Karpas-422 (cell line): ENCODE measurements around the gene SHB. TPM values are rescaled to one million over a fixed set of nuclear protein-coding genes. Genes with fewer than 3 reads are reported as not detected.

Source experiments
- DNase-seq: peaks from one replicate; pipeline ENCODE4 v3.0.0-alpha.2; 2015
- H2AFZ ChIP-seq: fragments of 200-600 bp; sonication (generic); 2 replicates; pipeline ENCODE4 v1.6.1; 2014; ENCODE audit warnings: antibody characterized with exemption, low read length, mixed read lengths
- H3K27ac ChIP-seq: fragments of 200-600 bp; sonication (generic); 2 replicates; pipeline ENCODE4 v1.5.1; 2014; ENCODE audit warnings: mild to moderate bottlenecking, low read length, moderate library complexity
- H3K27me3 ChIP-seq: fragments of 200-600 bp; sonication (generic); 2 replicates; pipeline ENCODE4 v1.6.1; 2014; ENCODE audit warnings: low read length, mixed read lengths
- H3K36me3 ChIP-seq: fragments of 200-600 bp; sonication (generic); 2 replicates; pipeline ENCODE4 v1.6.1; 2014; ENCODE audit warnings: low read length, mixed read lengths; ENCODE audit not compliant: insufficient read depth
- H3K4me1 ChIP-seq: fragments of 200-600 bp; sonication (generic); 2 replicates; pipeline ENCODE4 v1.6.1; 2014; ENCODE audit warnings: mild to moderate bottlenecking, low read length, mixed read lengths
- H3K4me2 ChIP-seq: fragments of 200-600 bp; sonication (generic); 2 replicates; pipeline ENCODE4 v1.6.1; 2014; ENCODE audit warnings: low read length, low read depth, mild to moderate bottlenecking; ENCODE audit not compliant: poor library complexity, severe bottlenecking
- H3K4me3 ChIP-seq: fragments of 200-600 bp; sonication (generic); 2 replicates; pipeline ENCODE4 v1.5.1; 2014; ENCODE audit warnings: mild to moderate bottlenecking, antibody characterized with exemption, low read length, mixed read lengths
- H3K79me2 ChIP-seq: fragments of 200-600 bp; sonication (generic); 2 replicates; pipeline ENCODE4 v1.6.1; 2014; ENCODE audit warnings: mild to moderate bottlenecking, low read length, mixed read lengths
- H3K9ac ChIP-seq: fragments of 200-600 bp; sonication (generic); 2 replicates; pipeline ENCODE4 v1.6.0; 2014; ENCODE audit warnings: low read length
- H3K9me2 ChIP-seq: fragments of 200-600 bp; sonication (generic), shearing (Covaris generic); replicated peaks from 2 replicates; pipeline ENCODE4 v1.6.0; 2014; ENCODE audit warnings: mild to moderate bottlenecking, low read length, moderate library complexity; ENCODE audit not compliant: insufficient read depth
- H3K9me3 ChIP-seq: fragments of 300-700, 200-600 bp; sonication (generic); 2 replicates; pipeline ENCODE4 v1.6.1; 2014; ENCODE audit warnings: low read length, mixed read lengths
- H4K20me1 ChIP-seq: fragments of 200-600 bp; sonication (generic); 2 replicates; pipeline ENCODE4 v1.6.1; 2014; ENCODE audit warnings: mild to moderate bottlenecking, antibody characterized with exemption, low read length, low read depth; ENCODE audit not compliant: insufficient read depth
- total RNA-seq: library from RNA; depleted of rRNA; stranded (reverse); fragments of >200 nt; shearing (Covaris generic); gene quantifications from 2 replicates; pipeline ENCODE4 v1.2.3, GENCODE V29; 2014; ENCODE audit warnings: low replicate concordance

The SHB gene
- total RNA-seq, 1 experiment from 2014 or later = 27.1 TPM

- no peaks in the 10 kb centered on the region for H3K9me3 ChIP-seq
- H3K9me2 ChIP-seq = no peaks in the 10 kb centered on the region
- H3K27ac ChIP-seq = no peak overlapping the region
- peaks cover 6% of the 10 kb centered on the region for H3K4me1 ChIP-seq
- no peaks in the 10 kb centered on the region for H3K27me3 ChIP-seq
- no peak overlapping the region for H2AFZ ChIP-seq
- H3K4me3 ChIP-seq = no peak overlapping the region
- no peak overlapping the region for H3K4me2 ChIP-seq
- no peaks in the 10 kb centered on the region for H3K79me2 ChIP-seq
- no peak overlapping the region for H3K9ac ChIP-seq
- H4K20me1 ChIP-seq = 0 out of 2 replicates have a peak, but pooled peaks cover 4% of the 10 kb centered on the region
- DNase-seq = no peak
- no peaks in the 10 kb centered on the region for H3K36me3 ChIP-seq
Measured at GRCh38 chr9:37919246-37919955, 149.6 kb downstream of the SHB start.

GRCh38 chr9:37918665-37919170, 150.3 kb downstream of the SHB start:
- H3K9me2 ChIP-seq = no peaks in the 10 kb centered on the region
- H2AFZ ChIP-seq = no peak overlapping the region
- H3K4me3 ChIP-seq = no peak overlapping the region
- H3K9me3 ChIP-seq = no peaks in the 10 kb centered on the region
- H3K36me3 ChIP-seq = no peaks in the 10 kb centered on the region
- H4K20me1 ChIP-seq = 0 out of 2 replicates have a peak, but pooled peaks cover 4% of the 10 kb centered on the region
- no peak overlapping the region for H3K4me2 ChIP-seq
- no peak overlapping the region for H3K27ac ChIP-seq
- H3K9ac ChIP-seq = no peak overlapping the region
- H3K79me2 ChIP-seq = no peaks in the 10 kb centered on the region
- H3K27me3 ChIP-seq = no peaks in the 10 kb centered on the region
- no peak for DNase-seq
- peaks cover 13% of the 10 kb centered on the region for H3K4me1 ChIP-seq

- Histone ChIP-seq H3K9ac (no peak overlapping the region), H3K4me1 (peaks cover 18% of the 10 kb centered on the region), H2AFZ (no peak overlapping the region), H3K4me2 (no peak overlapping the region), H3K27ac (no peak overlapping the region), H3K27me3 (no peaks in the 10 kb centered on the region), H3K9me2 (no peaks in the 10 kb centered on the region), H3K9me3 (no peaks in the 10 kb centered on the region), H3K36me3 (no peaks in the 10 kb centered on the region), H3K4me3 (no peak overlapping the region), H4K20me1 (0 out of 2 replicates have a peak, but pooled peaks cover 4% of the 10 kb centered on the region), H3K79me2 (no peaks in the 10 kb centered on the region)
- no peak for DNase-seq
Measured at GRCh38 chr9:37917801-37918664, 151.0 kb downstream of the SHB start.

- H3K36me3 ChIP-seq = no peaks in the 10 kb centered on the region
- DNase-seq = no peak
Measured at GRCh38 chr9:37917313-37917731, 151.7 kb downstream of the SHB start.

GRCh38 chr9:37916471-37917312, 152.3 kb downstream of the SHB start:
- no peak for DNase-seq
- H3K9ac ChIP-seq = no peak overlapping the region

More at GRCh38 chr9:37917313-37917731, 151.7 kb downstream of the SHB start:
- Histone ChIP-seq H3K4me1 (peaks cover 22% of the 10 kb centered on the region), H4K20me1 (0 out of 2 replicates have a peak, but pooled peaks cover 4% of the 10 kb centered on the region), H3K27ac (no peak overlapping the region), H3K9me3 (no peaks in the 10 kb centered on the region), H3K9ac (no peak overlapping the region), H2AFZ (no peak overlapping the region), H3K79me2 (no peaks in the 10 kb centered on the region), H3K9me2 (no peaks in the 10 kb centered on the region), H3K4me2 (no peak overlapping the region), H3K27me3 (no peaks in the 10 kb centered on the region), H3K4me3 (no peak overlapping the region)

GRCh38 chr9:37915911-37916470, 153.0 kb downstream of the SHB start:
- Histone ChIP-seq H3K4me2 (no peak overlapping the region), H3K79me2 (no peaks in the 10 kb centered on the region), H3K27me3 (no peaks in the 10 kb centered on the region), H3K9me3 (no peaks in the 10 kb centered on the region), H4K20me1 (0 out of 2 replicates have a peak, but pooled peaks cover 4% of the 10 kb centered on the region), H3K4me1 (peaks cover 35% of the 10 kb centered on the region), H3K9ac (no peak overlapping the region), H3K9me2 (no peaks in the 10 kb centered on the region), H3K27ac (no peak overlapping the region), H3K4me3 (no peak overlapping the region), H3K36me3 (no peaks in the 10 kb centered on the region), H2AFZ (no peak overlapping the region)
- no peak for DNase-seq

More at GRCh38 chr9:37916471-37917312, 152.3 kb downstream of the SHB start:
- Histone ChIP-seq H3K27me3 (no peaks in the 10 kb centered on the region), H3K4me3 (no peak overlapping the region), H4K20me1 (0 out of 2 replicates have a peak, but pooled peaks cover 4% of the 10 kb centered on the region), H3K9me2 (no peaks in the 10 kb centered on the region), H3K4me1 (peaks cover 28% of the 10 kb centered on the region), H2AFZ (no peak overlapping the region), H3K4me2 (no peak overlapping the region), H3K9me3 (no peaks in the 10 kb centered on the region), H3K27ac (no peak overlapping the region), H3K79me2 (no peaks in the 10 kb centered on the region), H3K36me3 (no peaks in the 10 kb centered on the region)

GRCh38 chr9:37914701-37915358, 154.2 kb downstream of the SHB start:
- Histone ChIP-seq H3K4me1 (peaks cover 35% of the 10 kb centered on the region), H3K27ac (no peak overlapping the region), H3K9me3 (no peaks in the 10 kb centered on the region), H4K20me1 (0 out of 2 replicates have a peak, but pooled peaks cover under 1% of the 10 kb centered on the region), H3K36me3 (no peaks in the 10 kb centered on the region), H3K27me3 (no peaks in the 10 kb centered on the region), H3K9ac (no peak overlapping the region), H3K79me2 (no peaks in the 10 kb centered on the region), H3K9me2 (no peaks in the 10 kb centered on the region), H3K4me3 (no peak overlapping the region), H3K4me2 (no peak overlapping the region), H2AFZ (no peak overlapping the region)
- no peak for DNase-seq
